ENCODE data around the gene CDKL1.
"Not testable (repeated sequence)": the region's sequence is repeated elsewhere in the genome, so short reads cannot be mapped to it uniquely, and the experiment has no call there.

The CDKL1 gene

DNA sequence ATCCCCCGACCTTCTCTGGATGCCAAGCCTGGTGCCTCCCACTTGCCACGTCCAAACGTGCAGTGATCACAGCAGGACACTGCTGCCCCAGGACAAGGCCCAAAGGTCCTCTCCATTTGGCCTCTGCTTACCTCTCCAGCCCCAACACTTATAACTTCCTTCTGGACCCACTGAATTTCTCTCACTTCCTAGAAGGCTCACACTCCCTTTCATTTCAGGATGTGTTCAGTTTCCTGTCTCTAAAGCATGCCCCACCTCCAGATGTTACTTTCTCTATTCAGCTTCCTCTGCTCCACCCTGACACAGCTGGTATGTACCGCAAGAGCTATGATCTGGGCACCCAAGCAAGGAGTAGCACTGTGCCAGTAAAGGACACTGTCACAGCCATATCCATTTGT, 33.0 kb downstream of the CDKL1 start:
- H3K27me3 ChIP-seq (ENCODE audit: control insufficient read depth, insufficient read depth, low read length) = no peaks in the 10 kb centered on the region
- no peaks in the 10 kb centered on the region for H3K9me3 ChIP-seq (ENCODE audit: control insufficient read depth, low read depth, low read length)
- no peak overlapping the region for H3K4me3 ChIP-seq (ENCODE audit: low read length)
- H3K4me1 ChIP-seq (ENCODE audit: control insufficient read depth, low read depth, low read length) = no peaks in the 10 kb centered on the region
- H3K9ac ChIP-seq (ENCODE audit: low read length) = no peak overlapping the region
- H3K27ac ChIP-seq (ENCODE audit: low read length) = no peak overlapping the region
- H3K36me3 ChIP-seq (ENCODE audit: control insufficient read depth, low read depth, low read length) = no peaks in the 10 kb centered on the region

DNA sequence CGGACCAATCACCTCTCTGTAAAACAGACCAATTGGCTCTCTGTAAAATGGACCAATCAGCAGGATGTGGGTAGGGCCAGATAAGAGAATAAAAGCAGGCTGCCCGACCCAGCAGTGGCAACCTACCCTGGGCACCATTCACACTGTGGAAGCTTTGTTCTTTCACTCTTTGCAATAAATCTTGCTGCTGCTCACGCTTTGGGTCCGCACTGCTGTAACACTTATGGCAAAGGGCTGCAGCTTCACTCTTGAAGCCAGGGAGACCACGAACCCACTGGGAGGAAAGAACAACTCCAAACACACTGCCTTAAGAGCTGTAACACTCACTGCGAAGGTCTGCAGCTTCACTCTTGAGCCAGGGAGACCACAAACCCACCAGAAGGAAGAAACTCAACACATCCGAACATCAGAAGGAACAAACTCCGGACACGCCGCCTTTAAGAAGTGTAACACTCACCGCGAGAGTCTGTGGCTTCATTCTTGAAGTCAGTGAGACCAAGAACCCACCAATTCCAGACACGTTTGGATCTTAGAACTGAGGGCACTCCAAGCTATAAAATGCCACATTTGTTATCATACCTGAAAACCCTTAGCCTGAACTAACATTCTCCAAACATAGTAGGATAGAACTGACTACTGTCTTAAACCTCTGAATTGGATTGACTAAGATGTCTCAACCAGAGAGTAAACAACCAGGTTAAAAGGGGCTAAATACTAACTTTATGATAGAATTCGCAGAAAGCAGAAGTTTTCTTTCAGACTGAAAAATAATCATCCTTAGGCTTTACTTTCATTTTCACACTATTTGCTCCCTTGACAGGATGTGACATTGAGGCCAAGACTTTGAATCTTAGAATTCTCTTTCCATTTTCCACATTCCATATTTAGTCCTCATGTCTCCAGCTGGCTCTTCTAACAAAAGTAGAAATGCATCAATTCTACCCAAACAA, 33.6 kb downstream of the CDKL1 start:
- Histone ChIP-seq H3K9me3 (ENCODE audit: control insufficient read depth, low read depth, low read length) (no peaks in the 10 kb centered on the region), H3K9ac (ENCODE audit: low read length) (no peak overlapping the region), H3K27me3 (ENCODE audit: control insufficient read depth, insufficient read depth, low read length) (no peaks in the 10 kb centered on the region), H3K27ac (ENCODE audit: low read length) (no peak overlapping the region), H3K4me3 (ENCODE audit: low read length) (no peak overlapping the region), H3K36me3 (ENCODE audit: control insufficient read depth, low read depth, low read length) (no peaks in the 10 kb centered on the region), H3K4me1 (ENCODE audit: control insufficient read depth, low read depth, low read length) (no peaks in the 10 kb centered on the region)

DNA sequence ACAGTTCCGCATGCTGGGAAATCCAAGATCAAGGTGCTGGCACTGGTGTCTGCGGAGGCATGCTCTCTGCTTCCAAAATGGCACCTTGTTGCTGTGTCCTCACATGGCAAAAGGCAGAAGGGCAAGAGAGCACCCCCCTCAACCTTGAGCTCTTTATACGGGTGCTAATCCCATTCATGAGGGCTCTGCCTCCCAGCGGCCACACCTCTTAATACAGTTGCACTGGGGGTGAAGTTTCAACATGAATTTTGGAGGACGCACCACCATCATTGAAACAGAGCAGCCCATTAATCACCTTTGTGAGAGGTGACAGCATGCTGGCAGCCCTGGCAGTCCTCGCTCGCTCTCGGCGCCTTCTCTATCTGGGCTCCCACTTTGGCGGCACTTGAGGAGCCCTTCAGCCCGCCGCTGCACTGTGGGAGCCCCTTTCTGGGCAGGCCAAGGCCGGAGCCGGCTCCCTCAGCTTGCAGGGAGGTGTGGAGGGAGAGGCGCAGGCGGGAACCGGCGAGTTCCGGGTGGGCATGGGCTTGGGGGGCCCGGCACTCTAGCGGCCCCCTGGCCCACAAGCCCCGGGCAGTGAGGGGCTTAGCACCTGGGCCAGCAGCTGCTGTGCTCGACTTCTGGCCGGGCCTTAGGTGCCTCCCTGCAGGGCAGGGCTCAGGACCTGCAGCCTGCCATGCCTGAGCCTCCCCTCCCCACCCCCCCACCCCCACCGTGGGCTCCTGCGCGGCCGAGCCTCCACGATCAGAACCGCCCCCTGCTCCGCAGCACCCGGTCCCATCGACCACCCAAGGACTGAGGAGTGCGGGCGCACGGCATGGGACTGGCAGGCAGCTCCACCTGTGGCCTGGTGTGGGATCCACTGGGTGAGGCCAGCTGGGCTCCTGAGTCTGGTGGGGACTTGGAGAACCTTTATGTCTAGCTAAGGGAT, 34.9 kb downstream of the CDKL1 start:
- not testable (repeated sequence) for H3K9ac ChIP-seq (ENCODE audit: low read length); H3K9me3 ChIP-seq (ENCODE audit: control insufficient read depth, low read depth, low read length); H3K4me1 ChIP-seq (ENCODE audit: control insufficient read depth, low read depth, low read length); H3K4me3 ChIP-seq (ENCODE audit: low read length); H3K27ac ChIP-seq (ENCODE audit: low read length); H3K36me3 ChIP-seq (ENCODE audit: control insufficient read depth, low read depth, low read length); H3K27me3 ChIP-seq (ENCODE audit: control insufficient read depth, insufficient read depth, low read length)

DNA sequence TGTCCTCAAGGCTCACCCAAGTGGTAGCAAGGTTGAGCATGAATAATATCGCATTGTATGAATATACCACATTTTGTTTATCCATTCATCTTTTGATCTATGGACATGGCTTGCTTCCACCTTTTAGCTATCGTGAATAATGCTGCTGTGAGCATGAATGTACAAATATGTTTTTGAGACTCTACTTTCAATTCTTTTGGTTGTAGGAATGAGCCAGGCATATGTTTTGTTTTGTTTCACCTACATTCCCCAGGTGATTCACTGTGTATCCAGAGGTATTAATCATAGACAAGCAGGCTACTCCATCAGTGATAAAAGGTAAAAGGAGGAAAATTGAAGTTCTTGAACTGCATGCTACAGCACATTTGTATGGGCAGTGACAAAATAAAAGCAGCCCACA, 35.8 kb downstream of the CDKL1 start:
- Histone ChIP-seq H3K27ac (ENCODE audit: low read length) (no peak overlapping the region), H3K9me3 (ENCODE audit: control insufficient read depth, low read depth, low read length) (no peaks in the 10 kb centered on the region), H3K4me3 (ENCODE audit: low read length) (no peak overlapping the region), H3K4me1 (ENCODE audit: control insufficient read depth, low read depth, low read length) (no peaks in the 10 kb centered on the region), H3K27me3 (ENCODE audit: control insufficient read depth, insufficient read depth, low read length) (no peaks in the 10 kb centered on the region), H3K9ac (ENCODE audit: low read length) (no peak overlapping the region), H3K36me3 (ENCODE audit: control insufficient read depth, low read depth, low read length) (no peaks in the 10 kb centered on the region)

DNA sequence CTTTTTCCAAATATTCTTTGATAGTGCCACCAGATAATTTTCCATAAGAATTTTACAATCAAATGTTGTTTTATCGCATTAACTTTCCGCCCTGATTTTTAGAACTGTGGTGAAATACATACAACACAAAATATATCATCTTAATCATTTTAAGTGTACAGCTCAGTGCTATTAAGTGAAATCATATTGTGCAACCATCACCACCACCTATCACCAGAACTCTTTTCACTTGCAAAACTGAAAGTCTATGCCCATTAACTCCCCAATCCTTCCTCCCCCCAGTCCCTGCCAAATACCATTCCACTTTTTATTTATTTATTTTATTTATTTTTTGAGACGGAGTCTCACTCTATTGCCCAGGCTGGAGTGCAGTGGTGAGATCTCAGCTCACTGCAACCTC, 36.6 kb downstream of the CDKL1 start:
- Histone ChIP-seq H3K4me1 (ENCODE audit: control insufficient read depth, low read depth, low read length) (no peaks in the 10 kb centered on the region), H3K27ac (ENCODE audit: low read length) (no peak overlapping the region), H3K9me3 (ENCODE audit: control insufficient read depth, low read depth, low read length) (no peaks in the 10 kb centered on the region), H3K4me3 (ENCODE audit: low read length) (no peak overlapping the region), H3K9ac (ENCODE audit: low read length) (no peak overlapping the region), H3K27me3 (ENCODE audit: control insufficient read depth, insufficient read depth, low read length) (no peaks in the 10 kb centered on the region), H3K36me3 (ENCODE audit: control insufficient read depth, low read depth, low read length) (no peaks in the 10 kb centered on the region)

DNA sequence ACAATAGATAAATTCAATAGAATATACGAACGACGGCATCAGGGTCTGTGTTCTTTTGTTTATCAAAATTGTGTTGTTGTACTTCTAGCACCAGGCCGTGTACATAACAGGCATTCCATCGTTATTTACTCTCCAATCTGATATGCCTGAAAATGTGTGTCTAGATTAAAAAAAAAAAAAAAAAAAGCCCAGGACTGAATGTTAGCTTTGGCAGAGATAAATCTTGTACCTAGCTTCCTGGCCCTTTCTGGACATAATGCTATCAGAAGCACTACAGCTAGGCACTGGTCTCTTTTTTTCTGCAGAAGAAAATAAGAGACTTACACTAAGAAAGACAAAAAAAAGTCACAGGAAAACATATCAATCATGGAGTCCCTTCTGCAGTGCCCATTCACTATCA, 37.0 kb downstream of the CDKL1 start:
- H3K9ac ChIP-seq (ENCODE audit: low read length) = no peak overlapping the region
- H3K9me3 ChIP-seq (ENCODE audit: control insufficient read depth, low read depth, low read length) = no peaks in the 10 kb centered on the region
- H3K27me3 ChIP-seq (ENCODE audit: control insufficient read depth, insufficient read depth, low read length) = no peaks in the 10 kb centered on the region
- no peaks in the 10 kb centered on the region for H3K4me1 ChIP-seq (ENCODE audit: control insufficient read depth, low read depth, low read length)
- H3K4me3 ChIP-seq (ENCODE audit: low read length) = no peak overlapping the region
- no peak overlapping the region for H3K27ac ChIP-seq (ENCODE audit: low read length)
- H3K36me3 ChIP-seq (ENCODE audit: control insufficient read depth, low read depth, low read length) = no peaks in the 10 kb centered on the region

DNA sequence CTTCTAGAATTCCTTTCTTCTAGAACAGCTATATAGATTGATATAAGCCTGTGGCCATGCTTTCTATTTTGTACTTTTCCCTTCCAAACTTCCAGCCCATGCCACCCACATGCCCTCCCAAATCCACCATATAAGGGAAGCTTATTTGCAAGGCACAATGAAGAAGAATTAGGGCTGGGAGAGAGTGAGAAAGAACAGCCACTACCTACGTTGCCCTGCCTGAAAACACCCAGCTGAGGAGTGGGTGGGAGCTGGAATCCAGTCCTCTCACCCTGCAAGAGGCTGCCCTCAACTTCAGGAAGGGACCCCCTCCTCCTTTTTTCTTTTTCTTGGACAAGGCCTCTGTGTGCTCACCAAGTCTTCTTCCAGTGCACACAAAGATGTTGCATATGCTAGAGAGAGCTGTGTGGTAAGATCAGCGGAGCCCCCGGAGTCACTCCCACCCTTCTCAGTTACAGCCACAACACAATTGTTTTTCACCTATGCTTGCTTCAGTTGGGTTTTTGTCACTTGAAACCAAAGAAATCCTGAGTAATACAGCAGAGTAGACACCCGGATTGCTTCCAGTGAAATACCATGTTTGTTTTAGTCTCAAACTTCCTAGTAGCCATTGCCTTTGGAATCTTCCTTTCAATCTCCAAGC, 38.8 kb downstream of the CDKL1 start:
- H3K4me3 ChIP-seq (ENCODE audit: low read length) = no peak overlapping the region
- no peaks in the 10 kb centered on the region for H3K9me3 ChIP-seq (ENCODE audit: control insufficient read depth, low read depth, low read length)
- H3K27ac ChIP-seq (ENCODE audit: low read length) = no peak overlapping the region
- no peaks in the 10 kb centered on the region for H3K4me1 ChIP-seq (ENCODE audit: control insufficient read depth, low read depth, low read length)
- no peaks in the 10 kb centered on the region for H3K36me3 ChIP-seq (ENCODE audit: control insufficient read depth, low read depth, low read length)
- H3K9ac ChIP-seq (ENCODE audit: low read length) = no peak overlapping the region
- H3K27me3 ChIP-seq (ENCODE audit: control insufficient read depth, insufficient read depth, low read length) = no peaks in the 10 kb centered on the region

DNA sequence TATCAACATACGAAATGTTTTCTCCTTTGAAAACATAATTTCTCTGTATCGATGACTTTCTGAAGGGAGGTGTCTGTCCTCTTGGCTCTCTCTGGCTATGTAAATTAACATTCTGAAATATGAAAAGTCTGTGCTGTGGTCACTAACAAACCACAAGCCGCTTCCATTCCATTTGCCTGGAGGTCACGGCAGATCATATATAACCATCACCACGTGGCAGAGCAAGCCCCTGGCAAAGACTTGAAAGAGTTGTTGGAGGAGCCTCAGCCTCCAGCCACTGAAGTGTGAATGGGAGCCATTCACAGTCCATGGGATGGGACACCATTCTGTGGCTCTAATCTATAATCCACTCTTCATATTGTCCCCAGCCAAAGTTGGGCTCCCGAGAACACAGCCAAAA, 39.6 kb downstream of the CDKL1 start:
- Histone ChIP-seq H3K27ac (ENCODE audit: low read length) (no peak overlapping the region), H3K9ac (ENCODE audit: low read length) (no peak overlapping the region), H3K9me3 (ENCODE audit: control insufficient read depth, low read depth, low read length) (no peaks in the 10 kb centered on the region), H3K36me3 (ENCODE audit: control insufficient read depth, low read depth, low read length) (no peaks in the 10 kb centered on the region), H3K4me3 (ENCODE audit: low read length) (no peak overlapping the region), H3K4me1 (ENCODE audit: control insufficient read depth, low read depth, low read length) (no peaks in the 10 kb centered on the region), H3K27me3 (ENCODE audit: control insufficient read depth, insufficient read depth, low read length) (no peaks in the 10 kb centered on the region)

DNA sequence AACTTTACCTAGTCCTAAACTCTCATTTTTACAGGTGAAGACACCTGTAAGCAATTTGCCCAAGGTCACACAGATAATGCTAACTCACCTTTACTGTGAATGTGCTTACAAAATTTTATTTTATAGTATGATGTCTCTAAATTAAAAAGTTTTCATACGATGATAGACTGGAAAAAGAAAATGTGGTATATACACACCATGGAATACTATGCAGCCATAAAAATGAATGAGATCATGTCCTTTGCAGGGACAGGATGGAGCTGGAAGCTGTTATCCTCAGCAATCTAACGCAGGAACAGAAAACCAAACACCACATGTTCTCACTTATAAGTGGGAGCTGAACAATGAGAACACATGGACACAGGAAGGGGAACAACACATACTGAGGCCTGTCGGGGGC, 40.4 kb downstream of the CDKL1 start:
- H3K27me3 ChIP-seq (ENCODE audit: control insufficient read depth, insufficient read depth, low read length); H3K9ac ChIP-seq (ENCODE audit: low read length); H3K27ac ChIP-seq (ENCODE audit: low read length); H3K4me1 ChIP-seq (ENCODE audit: control insufficient read depth, low read depth, low read length); H3K9me3 ChIP-seq (ENCODE audit: control insufficient read depth, low read depth, low read length); H3K4me3 ChIP-seq (ENCODE audit: low read length); H3K36me3 ChIP-seq (ENCODE audit: control insufficient read depth, low read depth, low read length): not testable (repeated sequence)

DNA sequence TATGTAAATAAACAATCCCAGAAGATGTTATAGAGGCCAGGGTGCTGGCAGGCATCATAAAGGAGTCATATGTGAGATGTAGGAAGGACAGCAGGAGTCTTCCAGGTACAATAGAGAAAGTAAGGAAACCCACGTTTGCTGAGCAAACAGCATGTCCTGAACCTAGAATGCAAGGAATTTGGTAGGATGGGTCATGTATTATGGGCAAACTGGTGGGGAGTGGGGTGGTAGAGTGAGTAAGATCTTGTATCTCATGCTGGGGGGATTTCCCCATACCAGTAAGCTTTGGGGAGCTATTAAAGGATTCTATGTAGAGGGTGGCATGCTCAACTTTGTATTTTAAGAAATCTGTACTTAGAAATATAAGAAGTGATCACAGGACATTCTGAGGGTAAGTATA, 41.0 kb downstream of the CDKL1 start:
- no peaks in the 10 kb centered on the region for H3K4me1 ChIP-seq (ENCODE audit: control insufficient read depth, low read depth, low read length)
- H3K27me3 ChIP-seq (ENCODE audit: control insufficient read depth, insufficient read depth, low read length) = no peaks in the 10 kb centered on the region
- H3K4me3 ChIP-seq (ENCODE audit: low read length) = no peak overlapping the region
- no peak overlapping the region for H3K27ac ChIP-seq (ENCODE audit: low read length)
- no peaks in the 10 kb centered on the region for H3K9me3 ChIP-seq (ENCODE audit: control insufficient read depth, low read depth, low read length)
- no peak overlapping the region for H3K9ac ChIP-seq (ENCODE audit: low read length)
- no peaks in the 10 kb centered on the region for H3K36me3 ChIP-seq (ENCODE audit: control insufficient read depth, low read depth, low read length)

DNA sequence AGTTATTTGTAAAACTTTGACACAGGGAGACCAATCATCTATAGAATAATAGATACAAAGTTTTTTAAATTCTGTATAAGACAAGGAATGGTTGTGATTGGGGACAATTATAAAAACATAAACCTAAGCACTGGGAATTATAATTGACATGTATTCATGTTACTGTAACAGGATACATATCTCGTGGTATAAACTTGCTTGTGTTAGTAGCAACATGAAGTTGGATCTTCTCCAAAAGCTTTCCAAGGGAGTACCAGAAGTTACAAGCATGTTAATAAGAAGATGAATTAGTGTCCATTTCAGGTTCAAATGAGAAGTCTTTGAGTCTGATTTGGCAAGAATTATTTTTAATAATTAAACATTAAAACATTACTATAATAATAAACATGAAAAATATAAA, 42.2 kb downstream of the CDKL1 start:
- Histone ChIP-seq H3K9ac (ENCODE audit: low read length) (no peak overlapping the region), H3K36me3 (ENCODE audit: control insufficient read depth, low read depth, low read length) (no peaks in the 10 kb centered on the region), H3K4me3 (ENCODE audit: low read length) (no peak overlapping the region), H3K4me1 (ENCODE audit: control insufficient read depth, low read depth, low read length) (no peaks in the 10 kb centered on the region), H3K9me3 (ENCODE audit: control insufficient read depth, low read depth, low read length) (no peaks in the 10 kb centered on the region), H3K27me3 (ENCODE audit: control insufficient read depth, insufficient read depth, low read length) (no peaks in the 10 kb centered on the region), H3K27ac (ENCODE audit: low read length) (no peak overlapping the region)

Measured in iPS-18a (cell line).